GM13977 (cell line): Measurements from ENCODE around the gene GRIK4.

Source experiments
- DNase-seq: peaks from one replicate; pipeline ENCODE4 v3.0.0; 2012; ENCODE audit warnings: low spot score
- in situ Hi-C: fragments of 300-500 bp; cut with MboI; formaldehyde crosslinking; loops from one replicate; pipeline ENCODE4 v1.12.0; 2022; ENCODE audit warnings: low sequenced_read_pairs, low pct_unique_long_range_greater_than_20kb, mixed read lengths, inconsistent platforms; ENCODE audit not compliant: unreplicated experiment
- TF ChIP-seq, protein P1 (sequence below): IDR thresholded peaks from 2 replicates; pipeline ENCODE4 v1.5.1; 2012; ENCODE audit warnings: mild to moderate bottlenecking, control low read depth; ENCODE audit not compliant: insufficient read depth; ENCODE audit errors: extremely low read depth, missing control alignments

GRIK4 gene

DNA sequence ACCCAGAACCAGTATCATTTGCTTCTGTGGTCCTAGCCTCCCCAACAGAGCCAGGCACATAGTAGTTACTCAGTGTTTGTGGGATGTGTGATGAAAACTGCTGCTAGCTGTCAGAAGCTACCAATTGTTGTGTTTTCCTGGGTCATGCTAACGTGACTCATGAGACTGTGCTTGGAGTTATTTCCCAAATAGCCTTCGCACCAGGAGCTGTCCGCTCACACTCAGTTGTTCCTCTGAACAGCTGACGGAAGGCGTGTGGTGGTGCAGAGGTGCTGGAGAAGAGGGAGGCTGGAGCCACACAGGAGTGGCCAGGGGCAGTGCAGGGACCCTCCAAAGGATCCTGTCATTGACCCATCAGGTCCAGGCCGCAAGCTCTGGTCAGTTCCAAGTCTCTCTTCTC, 458.4 kb downstream of the GRIK4 start:
- in situ Hi-C loops = no loop called here
- no peak for DNase-seq

GRCh38 chr11:120971825-120972224, 460.3 kb downstream of the GRIK4 start:
- no peak for DNase-seq
- TF ChIP-seq, protein P1, sequence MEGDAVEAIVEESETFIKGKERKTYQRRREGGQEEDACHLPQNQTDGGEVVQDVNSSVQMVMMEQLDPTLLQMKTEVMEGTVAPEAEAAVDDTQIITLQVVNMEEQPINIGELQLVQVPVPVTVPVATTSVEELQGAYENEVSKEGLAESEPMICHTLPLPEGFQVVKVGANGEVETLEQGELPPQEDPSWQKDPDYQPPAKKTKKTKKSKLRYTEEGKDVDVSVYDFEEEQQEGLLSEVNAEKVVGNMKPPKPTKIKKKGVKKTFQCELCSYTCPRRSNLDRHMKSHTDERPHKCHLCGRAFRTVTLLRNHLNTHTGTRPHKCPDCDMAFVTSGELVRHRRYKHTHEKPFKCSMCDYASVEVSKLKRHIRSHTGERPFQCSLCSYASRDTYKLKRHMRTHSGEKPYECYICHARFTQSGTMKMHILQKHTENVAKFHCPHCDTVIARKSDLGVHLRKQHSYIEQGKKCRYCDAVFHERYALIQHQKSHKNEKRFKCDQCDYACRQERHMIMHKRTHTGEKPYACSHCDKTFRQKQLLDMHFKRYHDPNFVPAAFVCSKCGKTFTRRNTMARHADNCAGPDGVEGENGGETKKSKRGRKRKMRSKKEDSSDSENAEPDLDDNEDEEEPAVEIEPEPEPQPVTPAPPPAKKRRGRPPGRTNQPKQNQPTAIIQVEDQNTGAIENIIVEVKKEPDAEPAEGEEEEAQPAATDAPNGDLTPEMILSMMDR = no peak
- in situ Hi-C loops = no loop called here

More for the DNA sequence above, 458.4 kb downstream of the GRIK4 start:
- TF ChIP-seq, protein P1 = no peak

- TF ChIP-seq, protein P1 = no peak
- no peak for DNase-seq
- in situ Hi-C loops = no loop called here
Observed at GRCh38 chr11:120972621-120973020, 461.1 kb downstream of the GRIK4 start.

DNA sequence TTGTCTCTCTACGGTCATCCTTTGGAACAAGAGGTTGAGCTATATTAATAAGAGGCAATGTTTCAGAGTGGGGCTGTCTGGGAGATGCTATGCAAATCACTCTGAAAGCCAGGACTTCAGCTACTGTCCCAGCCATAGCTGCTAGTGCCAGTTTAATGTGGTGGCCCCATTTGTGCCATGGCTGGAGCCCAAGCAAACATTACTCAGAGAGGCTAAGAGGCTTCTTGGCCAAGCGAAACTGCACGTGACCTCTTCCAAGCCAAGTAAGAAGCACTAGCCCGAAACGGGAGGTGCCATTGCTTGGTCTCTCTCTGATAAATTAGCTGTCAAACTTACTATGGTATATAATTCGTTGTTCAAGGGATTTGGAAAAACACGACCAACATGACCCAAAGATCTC, 462.0 kb downstream of the GRIK4 start:
- no peak for DNase-seq
- TF ChIP-seq, protein P1 = no peak
- in situ Hi-C loops = no loop called here

- no peak for DNase-seq
- TF ChIP-seq, protein P1 = no peak
- in situ Hi-C loops = no loop called here
Observed at GRCh38 chr11:120974466-120974865, 462.9 kb downstream of the GRIK4 start.

- no peak for DNase-seq
- in situ Hi-C loops = no loop called here
- TF ChIP-seq, protein P1 = no peak
Observed at GRCh38 chr11:120974965-120975364, 463.4 kb downstream of the GRIK4 start.
